PC-9 (cell line): ENCODE results near the gene KCNN3. TPM values are rescaled to one million over a fixed set of nuclear protein-coding genes. Genes with fewer than 3 reads are reported as not detected.

ENCODE experiments used
- BruUV-seq: library from RNA; stranded (reverse); fragments of 400-500 nt; replicated peaks from 2 replicates; lab custom pipeline; 2021; lab: Mats Ljungman, UMichigan
- CTCF ChIA-PET: fragments of 300-600 bp; sonication (Branson Sonifier 250); formaldehyde crosslinking; loops from one replicate; lab custom pipeline; 2022; ENCODE audit warnings: antibody characterized with exemption; lab: Charles Lee
- POLR2A ChIA-PET: fragments of 300-600 bp; sonication (Branson Sonifier 250); formaldehyde crosslinking; loops from one replicate; lab custom pipeline; 2022; ENCODE audit warnings: antibody characterized with exemption; ENCODE audit not compliant: unreplicated experiment; lab: Charles Lee
- DNase-seq, 2 experiments: peaks; one replicate each; pipeline versions ENCODE4 v3.0.0 to v3.0.0-alpha.2; 2015 to 2022; ENCODE audit warnings: mixed read lengths in 1 of 2
- H2AFZ ChIP-seq: fragments of 200-600 bp; sonication (generic); 2 replicates; pipeline ENCODE4 v1.8.1; 2017; ENCODE audit warnings: antibody characterized with exemption
- H3F3A ChIP-seq: fragments of 200-600 bp; sonication (generic); 2 replicates; pipeline ENCODE4 v1.8.1; 2017; ENCODE audit warnings: antibody characterized with exemption, mild to moderate bottlenecking, low read depth; ENCODE audit not compliant: insufficient read depth
- H3K27ac ChIP-seq: fragments of 200-600 bp; sonication (generic); 2 replicates; pipeline ENCODE4 v1.6.1; 2016; ENCODE audit warnings: mixed run types
- H3K27me3 ChIP-seq: fragments of 200-600 bp; sonication (generic); 2 replicates; pipeline ENCODE4 v1.6.1; 2016; ENCODE audit warnings: low read depth, mixed run types; ENCODE audit not compliant: insufficient read depth
- H3K36me3 ChIP-seq: fragments of 200-600 bp; sonication (generic); 2 replicates; pipeline ENCODE4 v1.6.1; 2016; ENCODE audit warnings: low read depth, mixed run types
- H3K4me1 ChIP-seq: fragments of 200-600 bp; sonication (generic); replicated peaks from 2 replicates; pipeline ENCODE4 v1.6.1; 2016; ENCODE audit warnings: mixed run types; ENCODE audit not compliant: insufficient read depth
- H3K4me2 ChIP-seq: fragments of 200-600 bp; sonication (generic); 2 replicates; pipeline ENCODE4 v1.6.1; 2017; ENCODE audit warnings: mixed run types
- H3K4me3 ChIP-seq: fragments of 200-600 bp; sonication (generic); 2 replicates; pipeline ENCODE4 v1.6.1; 2016; ENCODE audit warnings: mixed run types
- H3K79me2 ChIP-seq: fragments of 200-600 bp; sonication (generic); 2 replicates; pipeline ENCODE4 v1.6.1; 2017; ENCODE audit warnings: low read depth, mixed run types
- H3K9me2 ChIP-seq: fragments of 200-600 bp; sonication (generic); 2 replicates; pipeline ENCODE4 v1.8.1; 2017; ENCODE audit warnings: mild to moderate bottlenecking; ENCODE audit not compliant: insufficient read depth
- H3K9me3 ChIP-seq: fragments of 200-600 bp; sonication (generic); 2 replicates; pipeline ENCODE4 v1.8.1; 2016; ENCODE audit warnings: low read depth; ENCODE audit not compliant: insufficient read depth
- H4K20me1 ChIP-seq: fragments of 200-600 bp; sonication (generic); 2 replicates; pipeline ENCODE4 v1.8.1; 2017; ENCODE audit not compliant: insufficient read depth
- EZH2 ChIP-seq: fragments of 200-600 bp; sonication (generic); IDR thresholded peaks from 2 replicates; pipeline ENCODE4 v1.8.0; 2017; ENCODE audit warnings: antibody characterized with exemption, low read depth
- intact Hi-C: fragments of 100-400 bp; cut with micrococcal nuclease; formaldehyde crosslinking; loops from one replicate; pipeline ENCODE4 v1.10.0; 2022; ENCODE audit not compliant: unreplicated experiment
- total RNA-seq: library from RNA; stranded (reverse); gene quantifications from 2 replicates; pipeline ENCODE4 v1.2.3, GENCODE V29; 2021
- TF ChIP-seq, protein P1 (sequence below): fragments of 200-600 bp; sonication (generic); conservative IDR thresholded peaks from 2 replicates; pipeline ENCODE4 v1.6.1; 2017; ENCODE audit warnings: mixed run types, antibody characterized with exemption, mild to moderate bottlenecking, moderate library complexity

Gene KCNN3
- total RNA-seq, 1 experiment from 2014 or later, result 1.1 TPM

DNA sequence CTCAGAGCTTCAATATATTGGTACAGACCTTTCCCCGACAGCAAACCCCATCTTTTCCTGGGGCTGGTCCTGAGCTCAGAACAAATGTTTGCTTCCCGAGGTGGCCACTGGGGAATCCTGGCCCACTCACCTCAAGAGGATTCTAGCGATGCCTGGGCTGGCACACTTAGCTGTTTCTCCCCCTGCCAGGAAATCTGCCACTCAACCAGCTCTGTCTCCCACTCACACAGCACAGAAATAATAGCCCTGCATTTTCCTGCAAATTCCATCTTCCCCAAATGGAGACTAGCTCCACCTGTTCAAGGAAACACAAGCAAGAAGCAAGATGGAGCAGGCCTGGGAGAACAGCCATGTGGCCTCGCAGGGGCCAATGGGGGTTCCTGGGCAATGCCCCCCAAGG lies 21.1 kb downstream of the KCNN3 start:
- POLR2A ChIA-PET, result interaction anchor here (0.5 kb wide), 1 partner anchor 209 kb away, joined by 3 read pairs; no protein-coding TSS in a partner anchor

DNA sequence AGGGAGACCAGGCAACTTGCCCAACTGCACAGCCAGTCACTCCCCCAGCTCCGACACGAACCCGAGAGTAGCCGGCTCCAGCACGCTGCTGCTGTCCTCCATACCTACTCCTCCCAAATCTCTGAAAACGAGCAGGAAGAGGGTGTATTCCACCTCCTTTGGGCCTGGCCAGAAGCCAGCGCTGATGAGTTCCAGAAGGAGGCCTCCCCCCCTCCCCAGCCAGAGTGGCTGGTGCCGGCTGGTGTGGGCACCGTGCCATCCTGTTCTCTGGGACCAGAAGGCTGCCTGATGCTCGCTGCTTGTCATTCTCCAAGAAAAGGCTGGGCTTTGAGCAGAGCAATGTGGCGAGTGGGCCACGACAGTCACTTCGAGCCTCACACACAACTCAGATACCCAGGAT lies 22.2 kb downstream of the KCNN3 start:
- BruUV-seq, result no TSS peak
- no peaks in the 10 kb centered on the region for H3K4me1 ChIP-seq
- no peak for DNase-seq
- ChIA-PET POLR2A (no interaction called here), CTCF (no interaction called here)
- intact Hi-C loops, result no loop called here
- H4K20me1 ChIP-seq, result no peaks in the 10 kb centered on the region
- no peak overlapping the region for H3K4me3 ChIP-seq
- TF ChIP-seq, protein P1, sequence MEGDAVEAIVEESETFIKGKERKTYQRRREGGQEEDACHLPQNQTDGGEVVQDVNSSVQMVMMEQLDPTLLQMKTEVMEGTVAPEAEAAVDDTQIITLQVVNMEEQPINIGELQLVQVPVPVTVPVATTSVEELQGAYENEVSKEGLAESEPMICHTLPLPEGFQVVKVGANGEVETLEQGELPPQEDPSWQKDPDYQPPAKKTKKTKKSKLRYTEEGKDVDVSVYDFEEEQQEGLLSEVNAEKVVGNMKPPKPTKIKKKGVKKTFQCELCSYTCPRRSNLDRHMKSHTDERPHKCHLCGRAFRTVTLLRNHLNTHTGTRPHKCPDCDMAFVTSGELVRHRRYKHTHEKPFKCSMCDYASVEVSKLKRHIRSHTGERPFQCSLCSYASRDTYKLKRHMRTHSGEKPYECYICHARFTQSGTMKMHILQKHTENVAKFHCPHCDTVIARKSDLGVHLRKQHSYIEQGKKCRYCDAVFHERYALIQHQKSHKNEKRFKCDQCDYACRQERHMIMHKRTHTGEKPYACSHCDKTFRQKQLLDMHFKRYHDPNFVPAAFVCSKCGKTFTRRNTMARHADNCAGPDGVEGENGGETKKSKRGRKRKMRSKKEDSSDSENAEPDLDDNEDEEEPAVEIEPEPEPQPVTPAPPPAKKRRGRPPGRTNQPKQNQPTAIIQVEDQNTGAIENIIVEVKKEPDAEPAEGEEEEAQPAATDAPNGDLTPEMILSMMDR, result no peak
- no peak for TF ChIP-seq EZH2
- no peaks in the 10 kb centered on the region for H3K9me3 ChIP-seq
- H3K27ac ChIP-seq, result no peak overlapping the region
- H3K4me2 ChIP-seq, result no peak overlapping the region
- H3F3A ChIP-seq, result no peaks in the 10 kb centered on the region
- H3K79me2 ChIP-seq, result no peaks in the 10 kb centered on the region
- no peak overlapping the region for H2AFZ ChIP-seq
- peaks cover 56% of the 10 kb centered on the region for H3K27me3 ChIP-seq
- no peaks in the 10 kb centered on the region for H3K36me3 ChIP-seq
- H3K9me2 ChIP-seq, result no peaks in the 10 kb centered on the region

More for the DNA sequence above, 21.1 kb downstream of the KCNN3 start:
- Histone ChIP-seq H3K4me3 (no peak overlapping the region), H3K9me2 (no peaks in the 10 kb centered on the region), H2AFZ (no peak overlapping the region), H3F3A (no peaks in the 10 kb centered on the region), H3K79me2 (no peaks in the 10 kb centered on the region), H4K20me1 (no peaks in the 10 kb centered on the region), H3K27me3 (peaks cover 54% of the 10 kb centered on the region), H3K27ac (no peak overlapping the region), H3K9me3 (no peaks in the 10 kb centered on the region), H3K4me1 (no peaks in the 10 kb centered on the region), H3K36me3 (no peaks in the 10 kb centered on the region), H3K4me2 (no peak overlapping the region)
- DNase-seq, result no peak
- intact Hi-C loops, result no loop called here
- TF ChIP-seq, protein P1, result no peak
- TF ChIP-seq EZH2, result no peak
- CTCF ChIA-PET, result no interaction called here
- no TSS peak for BruUV-seq

DNA sequence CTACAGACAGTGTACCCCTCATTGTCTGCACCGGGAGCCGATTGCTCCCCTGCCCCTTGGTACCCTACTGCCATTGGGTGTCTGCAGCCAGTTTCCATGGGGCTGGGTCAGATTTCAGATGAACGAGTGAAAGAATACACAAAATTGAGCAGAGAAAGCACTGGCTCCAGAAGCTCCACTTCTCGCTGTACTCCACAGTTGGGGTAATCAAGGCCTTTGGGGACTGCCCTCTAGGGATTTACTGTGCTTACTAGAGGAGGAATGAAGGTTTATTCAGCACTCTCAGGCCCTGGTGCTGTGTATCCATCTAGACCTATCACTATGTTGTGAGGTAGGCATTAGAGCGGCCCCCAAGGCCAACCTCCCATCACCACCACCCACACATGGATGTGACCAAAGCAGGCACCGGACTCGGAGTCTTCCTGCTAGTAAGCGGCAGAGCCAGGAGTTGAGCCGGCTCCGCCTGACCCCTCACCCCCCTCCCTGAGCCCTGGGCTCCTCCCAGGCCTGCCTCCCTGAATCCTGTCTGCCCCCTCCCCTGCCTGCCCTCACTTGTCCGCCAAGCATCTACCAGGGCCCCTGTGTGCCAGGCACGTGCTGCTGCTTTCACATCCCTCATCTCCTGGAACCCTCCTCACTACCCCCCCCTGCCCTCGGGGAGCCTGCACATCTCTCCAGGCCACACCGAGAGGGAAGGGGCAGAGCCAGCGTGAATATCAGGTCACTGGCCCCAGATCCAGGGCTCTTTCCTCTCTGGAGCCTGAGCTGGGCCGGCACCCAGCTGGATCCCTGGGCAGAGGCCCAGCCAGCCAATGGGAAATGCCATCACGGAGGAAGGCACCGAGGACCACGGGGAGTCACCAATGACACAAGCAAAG lies 23.3 kb downstream of the KCNN3 start:
- no peak overlapping the region for H3K4me2 ChIP-seq
- POLR2A ChIA-PET, result no interaction called here
- H3K27ac ChIP-seq, result no peak overlapping the region
- no peaks in the 10 kb centered on the region for H3K79me2 ChIP-seq
- H3K36me3 ChIP-seq, result no peaks in the 10 kb centered on the region
- CTCF ChIA-PET, result no interaction called here
- no peaks in the 10 kb centered on the region for H4K20me1 ChIP-seq
- no peaks in the 10 kb centered on the region for H3K4me1 ChIP-seq
- DNase-seq, result no peak
- H3K9me3 ChIP-seq, result no peaks in the 10 kb centered on the region
- no peaks in the 10 kb centered on the region for H3F3A ChIP-seq
- H3K4me3 ChIP-seq, result no peak overlapping the region
- peaks cover 56% of the 10 kb centered on the region for H3K27me3 ChIP-seq
- intact Hi-C loops, result no loop called here
- TF ChIP-seq EZH2, result no peak
- TF ChIP-seq, protein P1, result no peak
- no peaks in the 10 kb centered on the region for H3K9me2 ChIP-seq
- H2AFZ ChIP-seq, result no peak overlapping the region
- BruUV-seq, result no TSS peak
